Cardiac fibroblast (primary cell): ENCODE measurements around the gene UBXN1.

ENCODE experiments used
- DNase-seq, 2 donors: peaks; one replicate each; pipeline versions ENCODE4 v3.0.0 to v3.0.0-alpha.2; 2010; ENCODE audit warnings: low read depth in 2 of 2
- H3K4me3 ChIP-seq, 2 donors: replicated peaks in 1 of 2; 1 replicate in 1 of 2; 2 replicates in 1 of 2; pipeline ENCODE4 v1.5.1; 2011; ENCODE audit warnings: low read depth in 2 of 2, low read length in 2 of 2, mild to moderate bottlenecking in 2 of 2, moderate library complexity in 1 of 2
- CTCF ChIP-seq: IDR thresholded peaks from one replicate; pipeline ENCODE4 v1.5.1; 2011; ENCODE audit warnings: low read depth, mild to moderate bottlenecking, low read length, inconsistent platforms

UBXN1 gene

GRCh38 chr11:62671608-62672389 lies 7.1 kb downstream of the UBXN1 start, which contains the start of the genes LBHD1 and UQCC3:
Gene LBHD1 (minus strand): TSS chr11:62672267. CDS start chr11:62670031, 2,236 bp downstream.
Gene UQCC3 (plus strand): TSS chr11:62671673. CDS start chr11:62671746, 73 bp downstream.
- no peak for TF ChIP-seq CTCF
- H3K4me3 ChIP-seq, result peak within 1 kb of the TSS; percentile 76 to 83
- peak; percentile 91 for DNase-seq

DNA sequence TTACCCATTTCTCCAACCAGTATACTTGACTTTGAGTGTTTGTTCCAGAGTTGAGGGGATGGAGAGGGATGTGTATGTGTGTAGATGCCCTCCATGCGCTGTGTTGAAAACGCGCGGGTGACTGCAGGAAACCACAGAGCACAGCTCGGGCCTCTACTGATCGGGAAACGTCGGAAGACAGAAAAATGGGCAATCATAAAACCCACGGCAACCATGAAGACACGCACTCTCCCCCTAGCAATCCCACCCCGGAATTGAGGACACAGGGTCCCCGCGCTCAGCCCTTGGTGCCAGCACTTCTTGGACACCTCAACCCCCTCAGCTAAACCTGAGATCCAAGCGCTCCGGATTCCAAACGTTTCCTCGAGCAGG lies 7.7 kb downstream of the UBXN1 start:
- no peak for DNase-seq
- H3K4me3 ChIP-seq, result peak overlapping the region; percentile 76 to 83
- TF ChIP-seq CTCF, result no peak

- TF ChIP-seq CTCF, result no peak
- H3K4me3 ChIP-seq, result no peak overlapping the region
- DNase-seq, result no peak
Observed at GRCh38 chr11:62669420-62670161, 9.3 kb downstream of the UBXN1 start.

DNA sequence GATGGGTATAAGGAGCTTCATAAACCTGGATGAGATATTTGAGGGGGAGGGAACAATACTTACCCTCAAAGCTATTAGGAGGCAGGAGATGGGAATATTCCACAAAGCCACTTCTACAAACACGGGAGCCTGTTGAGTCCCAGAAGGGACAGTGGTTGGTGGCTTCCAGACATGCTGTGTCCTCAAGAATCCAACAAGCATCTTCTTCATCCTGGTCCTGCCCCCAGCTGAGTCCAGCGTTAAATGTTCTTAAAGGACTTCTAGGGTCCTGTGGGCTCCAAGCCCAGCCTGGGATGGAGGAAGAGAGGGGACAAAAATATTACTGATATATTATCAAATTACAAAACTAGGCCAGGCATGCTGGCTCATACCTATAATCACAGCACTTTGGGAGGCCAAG lies 11.4 kb downstream of the UBXN1 start:
- no peak overlapping the region for H3K4me3 ChIP-seq
- no peak for DNase-seq
- TF ChIP-seq CTCF, result no peak

DNA sequence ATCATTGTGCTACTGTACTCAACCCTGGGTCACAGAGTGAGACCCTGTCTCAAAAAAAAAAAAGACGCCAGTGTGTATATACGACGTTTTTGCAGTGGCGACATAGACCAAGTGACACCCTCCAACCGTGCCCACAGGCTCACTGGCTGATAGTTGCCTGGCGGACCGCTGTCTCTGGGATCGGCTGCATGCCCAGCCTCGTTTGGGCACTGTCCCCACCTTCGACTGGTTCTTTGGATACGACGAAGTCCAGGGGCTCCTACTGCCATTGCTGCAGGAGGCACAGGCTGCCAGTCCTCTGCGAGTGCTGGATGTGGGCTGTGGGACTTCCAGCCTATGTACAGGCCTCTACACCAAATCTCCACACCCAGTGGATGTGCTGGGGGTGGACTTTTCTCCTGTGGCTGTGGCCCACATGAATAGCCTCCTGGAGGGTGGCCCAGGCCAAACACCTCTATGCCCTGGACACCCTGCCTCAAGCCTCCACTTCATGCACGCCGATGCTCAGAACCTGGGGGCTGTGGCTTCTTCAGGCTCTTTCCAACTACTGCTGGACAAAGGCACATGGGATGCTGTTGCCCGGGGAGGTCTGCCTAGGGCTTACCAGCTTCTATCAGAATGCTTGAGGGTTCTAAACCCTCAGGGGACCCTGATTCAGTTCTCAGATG lies 12.5 kb downstream of the UBXN1 start:
- TF ChIP-seq CTCF, result no peak
- H3K4me3 ChIP-seq, result peak overlapping the region; percentile 60 to 84
- DNase-seq, result no peak

GRCh38 chr11:62665599-62666258 lies 13.1 kb downstream of the UBXN1 start:
- DNase-seq, result peak; percentile 66 to 75
- no peak for TF ChIP-seq CTCF
- peak overlapping the region; percentile 60 to 84 for H3K4me3 ChIP-seq
